Testis (tissue), 3 donors: ENCODE data around the gene VWA7. TPM values are rescaled to one million over a fixed set of nuclear protein-coding genes. Genes with fewer than 3 reads are reported as not detected.

Experiments
- DNase-seq: peaks from one replicate; pipeline ENCODE4 v3.0.0-alpha.2; 2019
- H3K27ac ChIP-seq, 2 donors: fragments of 200-600 bp; sonication (generic); one replicate each; pipeline ENCODE4 v1.5.1; 2019
- H3K27me3 ChIP-seq: fragments of 200-600 bp; sonication (generic); one replicate; pipeline ENCODE4 v1.5.1; 2019
- H3K36me3 ChIP-seq: fragments of 200-600 bp; sonication (generic); one replicate; pipeline ENCODE4 v1.5.1; 2017; ENCODE audit warnings: low read depth; ENCODE audit errors: missing control alignments
- H3K4me1 ChIP-seq: fragments of 200-600 bp; sonication (generic); one replicate; pipeline ENCODE4 v1.5.1; 2019
- H3K4me3 ChIP-seq, 2 donors: fragments of 200-600 bp; sonication (generic); one replicate each; pipeline ENCODE4 v1.5.1; 2017 to 2019
- H3K9me3 ChIP-seq: fragments of 200-600 bp; sonication (generic); one replicate; pipeline ENCODE4 v1.5.1; 2017
- CTCF ChIP-seq, 3 experiments: fragments of 450-650 bp in 2 of 3; fragments of 200-600 bp in 1 of 3; sonication (generic) in 1 of 3; IDR thresholded peaks; one replicate each; pipeline ENCODE4 v1.5.1; 2016 to 2019; ENCODE audit warnings: antibody characterized with exemption in 3 of 3, mild to moderate bottlenecking in 2 of 3, moderate library complexity in 1 of 3
- POLR2A ChIP-seq: fragments of 450-650 bp; IDR thresholded peaks from one replicate; pipeline ENCODE4 v1.6.1; 2017; ENCODE audit warnings: antibody characterized with exemption, mild to moderate bottlenecking, moderate library complexity
- WGBS, 2 donors: methylation state at CpG; one replicate each; pipeline ENCODE4 v1.1.5; 2018; 5-methylcytosine and 5-hydroxymethylcytosine counted together
- intact Hi-C: fragments of 100-400 bp; cut with DNase I; formaldehyde crosslinking; loops from one replicate; pipeline ENCODE4 v1.15.1; 2023; ENCODE audit warnings: low total_unique reads
- polyA plus RNA-seq: library from polyadenylated mRNA; stranded (reverse); fragments of 350-450 nt; fragmentation: Illumina TruSeq; extraction: RNeasy Lipid Tissue Mini Kit (QIAGEN cat#74804); gene quantifications from one replicate; pipeline ENCODE4 v1.2.3, GENCODE V29; 2014; ENCODE audit warnings: low read depth, low replicate concordance; ENCODE audit not compliant: insufficient read depth
- total RNA-seq, 2 donors: library from RNA; depleted of rRNA; stranded (reverse); fragments of >200 nt; gene quantifications; one replicate each; pipeline ENCODE4 v1.2.3, GENCODE V29; 2016

Gene VWA7
- total and polyA plus RNA-seq, 3 donors from 2014 or later, result 2.7 to 6.3 (median 3.1) TPM

- intact Hi-C loops, result no loop called here
- TF ChIP-seq POLR2A (no peak), CTCF (IDR thresholded peaks at IDR 0.05) (no peak)
- no peaks in the 10 kb centered on the region for H3K36me3 ChIP-seq
- H3K9me3 ChIP-seq, result no peaks in the 10 kb centered on the region
- DNase-seq, result no peak
- 87% methylated on average over 8 of the region's 8 CpGs for WGBS, 2 donors
- no peak overlapping the region for H3K27ac ChIP-seq
- H3K4me1 ChIP-seq, result no peaks in the 10 kb centered on the region
- H3K27me3 ChIP-seq, result no peaks in the 10 kb centered on the region
- H3K4me3 ChIP-seq, result no peak overlapping the region
Measured at GRCh38 chr6:31749301-31750036, 27.7 kb downstream of the VWA7 start.

GRCh38 chr6:31744422-31744821 lies 32.7 kb downstream of the VWA7 start:
- H3K4me1 ChIP-seq, result peaks cover 5% of the 10 kb centered on the region
- WGBS, 2 donors, result 65 to 69% methylated on average over 1 of the region's 1 CpG
- intact Hi-C loops, result no loop called here
- no peak overlapping the region for H3K4me3 ChIP-seq
- H3K27me3 ChIP-seq, result no peaks in the 10 kb centered on the region
- H3K27ac ChIP-seq, result no peak overlapping the region
- no peak for DNase-seq
- TF ChIP-seq POLR2A (no peak), CTCF (IDR thresholded peaks at IDR 0.05) (no peak)
- H3K36me3 ChIP-seq, result no peaks in the 10 kb centered on the region
- H3K9me3 ChIP-seq, result no peaks in the 10 kb centered on the region

- WGBS, 2 donors, result 90 to 91% methylated on average over 3 of the region's 3 CpGs
- intact Hi-C loops, result no loop called here
- no peak overlapping the region for H3K27ac ChIP-seq
Measured at GRCh38 chr6:31742894-31743293, 34.2 kb downstream of the VWA7 start.

GRCh38 chr6:31741815-31742214 lies 35.3 kb downstream of the VWA7 start:
- 83 to 91% methylated on average over 2 of the region's 2 CpGs for WGBS, 2 donors
- Histone ChIP-seq H3K4me1 (peaks cover 16% of the 10 kb centered on the region), H3K27me3 (no peaks in the 10 kb centered on the region), H3K9me3 (no peaks in the 10 kb centered on the region), H3K27ac (no peak overlapping the region), H3K36me3 (no peaks in the 10 kb centered on the region), H3K4me3 (no peak overlapping the region)
- no peak for DNase-seq
- TF ChIP-seq CTCF (IDR thresholded peaks at IDR 0.05), result no peak
- no peak for TF ChIP-seq POLR2A
- intact Hi-C loops, result no loop called here

More at GRCh38 chr6:31742894-31743293, 34.2 kb downstream of the VWA7 start:
- TF ChIP-seq POLR2A (no peak), CTCF (IDR thresholded peaks at IDR 0.05) (no peak)
- no peaks in the 10 kb centered on the region for H3K27me3 ChIP-seq
- H3K4me3 ChIP-seq, result no peak overlapping the region
- no peaks in the 10 kb centered on the region for H3K36me3 ChIP-seq
- H3K4me1 ChIP-seq, result peaks cover 8% of the 10 kb centered on the region
- DNase-seq, result no peak
- no peaks in the 10 kb centered on the region for H3K9me3 ChIP-seq
